GM12878 (cell line): Measurements from ENCODE around the gene ILRUN. TPM values are rescaled to one million over a fixed set of nuclear protein-coding genes. Genes with fewer than 3 reads are reported as not detected.
"Not testable (repeated sequence)": the region's sequence is repeated elsewhere in the genome, so short reads cannot be mapped to it uniquely, and the experiment has no call there.

ENCODE experiments used
- ATAC-seq: fragments of 200-7000 bp; cut with Tn5 transposase; 3 replicates; pipeline ENCODE4 v1.9.1; 2020; ENCODE audit warnings: mild to moderate bottlenecking, moderate library complexity
- BruUV-seq: library from RNA; stranded (reverse); fragments of 400-500 nt; replicated peaks from 2 replicates; lab custom pipeline; 2021; lab: Mats Ljungman, UMichigan
- CTCF ChIA-PET: fragments of 300-600 bp; sonication (Branson Sonifier 250); formaldehyde crosslinking; extraction: SDS; loops from one replicate; lab custom pipeline; 2021; ENCODE audit warnings: inconsistent platforms; lab: Yijun Ruan, JAX
- POLR2A ChIA-PET: fragments of 350-600 bp; formaldehyde crosslinking; extraction: SDS; loops from one replicate; lab custom pipeline; 2021; ENCODE audit warnings: inconsistent platforms; lab: Charles Lee
- RAD21 ChIA-PET: fragments of 300-600 bp; sonication (Branson Sonifier 250); formaldehyde crosslinking; loops from one replicate; lab custom pipeline; 2023; ENCODE audit warnings: antibody characterized with exemption; ENCODE audit not compliant: unreplicated experiment; lab: Charles Lee
- SMC1A ChIA-PET: fragments of 300-600 bp; sonication (Branson Sonifier 250); formaldehyde crosslinking; loops from one replicate; lab custom pipeline; 2023; ENCODE audit not compliant: unreplicated experiment, uncharacterized antibody; lab: Charles Lee
- DNase-seq: peaks from one replicate; pipeline ENCODE4 v3.0.0-alpha.2; 2011; ENCODE audit warnings: low read depth, low spot score
- FAIRE-seq: peaks from 3 replicates; lab custom pipeline; 2011; peaks lifted over from hg19 to GRCh38; lab: Jason Lieb, UNC
- H2AFZ ChIP-seq: 2 replicates; pipeline ENCODE4 v1.6.0; 2011; ENCODE audit warnings: low read depth, low read length, control low read depth; ENCODE audit not compliant: control insufficient read depth
- H3K27ac ChIP-seq: 2 replicates; pipeline ENCODE4 v1.5.1; 2011; ENCODE audit warnings: control low read depth; ENCODE audit not compliant: control insufficient read depth, insufficient read depth
- H3K27me3 ChIP-seq, 2 experiments: replicated peaks in 1 of 2; 2 replicates each; pipeline versions ENCODE4 v1.6.0 to v1.6.1; 2011; ENCODE audit warnings: low read length in 1 of 2; ENCODE audit not compliant: control insufficient read depth in 2 of 2, insufficient read depth in 2 of 2
- H3K36me3 ChIP-seq, 2 experiments: 2 replicates each; pipeline ENCODE4 v1.5.1; 2011; ENCODE audit warnings: low read length in 1 of 2; ENCODE audit not compliant: control insufficient read depth in 2 of 2, insufficient read depth in 2 of 2
- H3K4me1 ChIP-seq: 2 replicates; pipeline ENCODE4 v1.6.1; 2011; ENCODE audit warnings: mild to moderate bottlenecking, low read length, moderate library complexity, mixed read lengths; ENCODE audit not compliant: control insufficient read depth, insufficient read depth
- H3K4me2 ChIP-seq: 2 replicates; pipeline ENCODE4 v1.6.0; 2011; ENCODE audit warnings: control low read depth; ENCODE audit not compliant: control insufficient read depth, insufficient read depth
- H3K4me3 ChIP-seq: fragments of 200-600 bp; sonication (generic); 2 replicates; pipeline ENCODE4 v1.5.1; 2016
- H3K79me2 ChIP-seq: 2 replicates; pipeline ENCODE4 v1.6.0; 2011; ENCODE audit warnings: low read length; ENCODE audit not compliant: control insufficient read depth, insufficient read depth
- H3K9ac ChIP-seq: 2 replicates; pipeline ENCODE4 v1.8.0; 2011; ENCODE audit warnings: low read length, control low read depth, mixed read lengths; ENCODE audit not compliant: control insufficient read depth, insufficient read depth
- H3K9me3 ChIP-seq: replicated peaks from 3 replicates; pipeline ENCODE4 v1.5.1; 2011; ENCODE audit warnings: mild to moderate bottlenecking, low read length; ENCODE audit not compliant: control insufficient read depth, insufficient read depth
- H4K20me1 ChIP-seq: 2 replicates; pipeline ENCODE4 v1.6.0; 2011; ENCODE audit not compliant: control insufficient read depth, insufficient read depth
- MLLT1 ChIP-seq: fragments of 450-650 bp; IDR thresholded peaks from 2 replicates; pipeline ENCODE4 v1.6.1; 2016; ENCODE audit warnings: mild to moderate bottlenecking
- WGBS: methylation state at CpG from one replicate; pipeline ENCODE4 v1.1.6; 2016; ENCODE audit warnings: low lambda C conversion rate; ENCODE audit not compliant: insufficient replicate concordance, insufficient coverage; ENCODE audit errors: missing lambda C conversion rate; 5-methylcytosine and 5-hydroxymethylcytosine counted together
- in situ Hi-C: fragments of 300-500 bp; cut with MboI; formaldehyde crosslinking; loops from 9 replicates; pipeline ENCODE4 v1.14.3; 2018; ENCODE audit warnings: mixed read lengths
- intact Hi-C: fragments of 100-400 bp; cut with micrococcal nuclease; formaldehyde crosslinking; loops from one replicate; pipeline ENCODE4 v1.14.2; 2022; ENCODE audit not compliant: unreplicated experiment
- polyA plus RNA-seq, 11 experiments: library from polyadenylated mRNA; depleted of rRNA in 4 of 11; unstranded in 6 of 11; stranded (reverse) in 5 of 11; fragments of >200 nt; fragmentation: Nextera tagmentation in 4 of 11; fragmentation: Illumina TruSeq in 1 of 11; extraction: Ambion mirVana in 4 of 11; extraction: Trizol in 1 of 11; gene quantifications; 1 replicate in 1 of 11; 2 replicates in 10 of 11; pipeline versions ENCODE4 v1.2.1 to v1.2.3, GENCODE V29; 2011 to 2016; ENCODE audit warnings: inconsistent platforms in 2 of 11, missing spikeins in 2 of 11, low read depth in 1 of 11
- total RNA-seq, 4 experiments: library from RNA; depleted of rRNA in 3 of 4; stranded (reverse); fragments of >200 nt in 3 of 4; fragmentation: Illumina TruSeq in 1 of 4; extraction: Trizol in 1 of 4; gene quantifications; 2 replicates each; pipeline versions ENCODE4 v1.2.1 to v1.2.3, GENCODE V29; 2013 to 2021

ILRUN gene
- total and polyA plus RNA-seq, 10 of the 15 experiments (the other 5 are each of a cell fraction or from before 2014, with no cell fraction given) = 21.0 to 114 (median 48.9) TPM

GRCh38 chr6:34668799-34669198, 27.8 kb downstream of the ILRUN start:
- ChIA-PET SMC1A (interaction anchor here (0.6 to 1.4 kb wide), 4 partner anchors 12 to 209 kb away, joined by 3 to 6 read pairs (median 4); no protein-coding TSS in a partner anchor), POLR2A (interaction anchor here (0.6 to 14.9 kb wide), 7 partner anchors 9 to 240 kb away, joined by 3 to 329 read pairs (median 4); partner anchors contain the start of gene ILRUN), RAD21 (interaction anchor here (0.6 to 1.8 kb wide), 5 partner anchors 9 to 956 kb away, joined by 3 to 11 read pairs (median 4); no protein-coding TSS in a partner anchor)
- DNase-seq, FAIRE-seq, H3K9me3 ChIP-seq, H3K4me3 ChIP-seq, H4K20me1 ChIP-seq, H2AFZ ChIP-seq, intact Hi-C loops, H3K27me3 ChIP-seq, H3K9ac ChIP-seq, H3K36me3 ChIP-seq, ATAC-seq, H3K4me2 ChIP-seq: not testable (repeated sequence)
- peaks cover 45% of the 10 kb centered on the region for H3K4me1 ChIP-seq
- in situ Hi-C loops = loop anchor here (25.0 kb wide), 2 partner anchors 1606 to 1706 kb away; partner anchors contain the start of genes BRD2, HLA-DMA and HLA-DPA1
- TF ChIP-seq MLLT1 = 0 out of 2 replicates have a peak, but pooled peaks have one; percentile 4
- TF ChIP-seq, all 136 proteins: peak for 1; not testable (repeated sequence) for 135
- CTCF ChIA-PET = interaction anchor here (1.0 to 1.8 kb wide), 2 partner anchors 58 to 208 kb away, joined by 3 to 4 read pairs; no protein-coding TSS in a partner anchor
- WGBS = 95% methylated on average over 5 of the region's 5 CpGs
- peaks cover 98% of the 10 kb centered on the region for H3K79me2 ChIP-seq
- BruUV-seq, H3K27ac ChIP-seq: not testable (repeated sequence)
